GM23338 (cell line): ENCODE measurements around the gene SIN3B.

Experiments used
- CREB1 ChIP-seq: fragments of 250-450 bp; sonication (Bioruptor Pico); IDR thresholded peaks from 2 replicates; pipeline ENCODE4 v1.5.0; 2020; ENCODE audit warnings: low read depth, mild to moderate bottlenecking, moderate library complexity
- EZH2 ChIP-seq: fragments of 200-600 bp; sonication (generic); IDR thresholded peaks from one replicate; pipeline ENCODE4 v1.8.0; 2017; ENCODE audit warnings: antibody characterized with exemption, mild to moderate bottlenecking, low read depth; ENCODE audit not compliant: unreplicated experiment
- EZH2phosphoT487 ChIP-seq: fragments of 200-600 bp; sonication (generic); IDR thresholded peaks from one replicate; pipeline ENCODE4 v1.8.1; 2018; ENCODE audit warnings: antibody characterized with exemption; ENCODE audit not compliant: unreplicated experiment
- JUNB ChIP-seq: IDR thresholded peaks from one replicate; pipeline ENCODE4 v1.6.1; 2016; ENCODE audit warnings: antibody characterized with exemption; ENCODE audit not compliant: unreplicated experiment
- POLR2AphosphoS5 ChIP-seq: IDR thresholded peaks from 2 replicates; pipeline ENCODE4 v1.6.1; 2016; ENCODE audit warnings: antibody characterized with exemption, low read depth
- TF ChIP-seq, protein P1 (sequence below), 2 experiments: fragments of 200-600 bp in 1 of 2; sonication (generic) in 1 of 2; conservative IDR thresholded peaks; 2 replicates each; pipeline versions ENCODE4 v1.5.1 to v1.6.1; 2016 to 2017; ENCODE audit warnings: antibody characterized with exemption in 2 of 2, low read depth in 2 of 2, mild to moderate bottlenecking in 2 of 2, moderate library complexity in 1 of 2
- TF ChIP-seq, protein P2 (sequence below): IDR thresholded peaks from 2 replicates; pipeline ENCODE4 v1.6.1; 2016; ENCODE audit warnings: antibody characterized with exemption
- TF ChIP-seq, protein P3 (sequence below): IDR thresholded peaks from one replicate; pipeline ENCODE4 v1.6.1; 2018; ENCODE audit warnings: antibody characterized with exemption; ENCODE audit not compliant: unreplicated experiment

DNA sequence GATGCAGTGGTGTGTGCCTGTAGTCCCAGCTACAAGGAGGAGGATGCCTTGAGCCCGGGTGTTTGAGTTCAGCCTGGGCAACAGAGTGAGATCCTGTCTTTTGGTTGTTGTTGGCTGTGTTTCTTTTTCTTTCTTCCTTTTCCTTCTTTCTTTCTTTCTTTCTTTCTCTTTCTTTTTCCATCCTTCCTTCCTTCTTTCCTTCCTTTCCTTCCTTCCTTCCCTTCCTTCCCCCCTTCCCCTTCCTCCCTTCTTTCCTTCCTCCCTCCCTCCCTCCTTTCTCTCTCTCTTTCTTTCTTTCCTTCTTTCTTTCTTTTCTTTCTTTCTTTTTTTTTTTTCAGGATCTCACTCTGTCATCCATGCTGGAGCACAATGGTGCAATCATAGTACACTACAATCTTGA, 46.5 kb upstream of the SIN3B start:
- TF ChIP-seq, protein P1, sequence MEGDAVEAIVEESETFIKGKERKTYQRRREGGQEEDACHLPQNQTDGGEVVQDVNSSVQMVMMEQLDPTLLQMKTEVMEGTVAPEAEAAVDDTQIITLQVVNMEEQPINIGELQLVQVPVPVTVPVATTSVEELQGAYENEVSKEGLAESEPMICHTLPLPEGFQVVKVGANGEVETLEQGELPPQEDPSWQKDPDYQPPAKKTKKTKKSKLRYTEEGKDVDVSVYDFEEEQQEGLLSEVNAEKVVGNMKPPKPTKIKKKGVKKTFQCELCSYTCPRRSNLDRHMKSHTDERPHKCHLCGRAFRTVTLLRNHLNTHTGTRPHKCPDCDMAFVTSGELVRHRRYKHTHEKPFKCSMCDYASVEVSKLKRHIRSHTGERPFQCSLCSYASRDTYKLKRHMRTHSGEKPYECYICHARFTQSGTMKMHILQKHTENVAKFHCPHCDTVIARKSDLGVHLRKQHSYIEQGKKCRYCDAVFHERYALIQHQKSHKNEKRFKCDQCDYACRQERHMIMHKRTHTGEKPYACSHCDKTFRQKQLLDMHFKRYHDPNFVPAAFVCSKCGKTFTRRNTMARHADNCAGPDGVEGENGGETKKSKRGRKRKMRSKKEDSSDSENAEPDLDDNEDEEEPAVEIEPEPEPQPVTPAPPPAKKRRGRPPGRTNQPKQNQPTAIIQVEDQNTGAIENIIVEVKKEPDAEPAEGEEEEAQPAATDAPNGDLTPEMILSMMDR (conservative IDR thresholded peaks at IDR 0.05; ENCODE audit: low read depth in 2 of 2): no peak
- TF ChIP-seq, protein P2, sequence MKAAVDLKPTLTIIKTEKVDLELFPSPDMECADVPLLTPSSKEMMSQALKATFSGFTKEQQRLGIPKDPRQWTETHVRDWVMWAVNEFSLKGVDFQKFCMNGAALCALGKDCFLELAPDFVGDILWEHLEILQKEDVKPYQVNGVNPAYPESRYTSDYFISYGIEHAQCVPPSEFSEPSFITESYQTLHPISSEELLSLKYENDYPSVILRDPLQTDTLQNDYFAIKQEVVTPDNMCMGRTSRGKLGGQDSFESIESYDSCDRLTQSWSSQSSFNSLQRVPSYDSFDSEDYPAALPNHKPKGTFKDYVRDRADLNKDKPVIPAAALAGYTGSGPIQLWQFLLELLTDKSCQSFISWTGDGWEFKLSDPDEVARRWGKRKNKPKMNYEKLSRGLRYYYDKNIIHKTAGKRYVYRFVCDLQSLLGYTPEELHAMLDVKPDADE: no peak
- no peak for TF ChIP-seq POLR2AphosphoS5
- no peak for TF ChIP-seq EZH2
- TF ChIP-seq, protein P3, sequence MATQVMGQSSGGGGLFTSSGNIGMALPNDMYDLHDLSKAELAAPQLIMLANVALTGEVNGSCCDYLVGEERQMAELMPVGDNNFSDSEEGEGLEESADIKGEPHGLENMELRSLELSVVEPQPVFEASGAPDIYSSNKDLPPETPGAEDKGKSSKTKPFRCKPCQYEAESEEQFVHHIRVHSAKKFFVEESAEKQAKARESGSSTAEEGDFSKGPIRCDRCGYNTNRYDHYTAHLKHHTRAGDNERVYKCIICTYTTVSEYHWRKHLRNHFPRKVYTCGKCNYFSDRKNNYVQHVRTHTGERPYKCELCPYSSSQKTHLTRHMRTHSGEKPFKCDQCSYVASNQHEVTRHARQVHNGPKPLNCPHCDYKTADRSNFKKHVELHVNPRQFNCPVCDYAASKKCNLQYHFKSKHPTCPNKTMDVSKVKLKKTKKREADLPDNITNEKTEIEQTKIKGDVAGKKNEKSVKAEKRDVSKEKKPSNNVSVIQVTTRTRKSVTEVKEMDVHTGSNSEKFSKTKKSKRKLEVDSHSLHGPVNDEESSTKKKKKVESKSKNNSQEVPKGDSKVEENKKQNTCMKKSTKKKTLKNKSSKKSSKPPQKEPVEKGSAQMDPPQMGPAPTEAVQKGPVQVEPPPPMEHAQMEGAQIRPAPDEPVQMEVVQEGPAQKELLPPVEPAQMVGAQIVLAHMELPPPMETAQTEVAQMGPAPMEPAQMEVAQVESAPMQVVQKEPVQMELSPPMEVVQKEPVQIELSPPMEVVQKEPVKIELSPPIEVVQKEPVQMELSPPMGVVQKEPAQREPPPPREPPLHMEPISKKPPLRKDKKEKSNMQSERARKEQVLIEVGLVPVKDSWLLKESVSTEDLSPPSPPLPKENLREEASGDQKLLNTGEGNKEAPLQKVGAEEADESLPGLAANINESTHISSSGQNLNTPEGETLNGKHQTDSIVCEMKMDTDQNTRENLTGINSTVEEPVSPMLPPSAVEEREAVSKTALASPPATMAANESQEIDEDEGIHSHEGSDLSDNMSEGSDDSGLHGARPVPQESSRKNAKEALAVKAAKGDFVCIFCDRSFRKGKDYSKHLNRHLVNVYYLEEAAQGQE: no peak
- TF ChIP-seq CREB1 (CRISPR knock-in tag): no peak
- no peak for TF ChIP-seq JUNB
- TF ChIP-seq EZH2phosphoT487: no peak
